Spleen (tissue), 7 donors: ENCODE results near the gene TXNRD2.
"Not testable (repeated sequence)": the region's sequence is repeated elsewhere in the genome, so short reads cannot be mapped to it uniquely, and the experiment has no call there.

Experiments used
- CTCF ChIP-seq, 11 experiments: fragments of 200-600 bp in 7 of 11; fragments of 450-650 bp in 4 of 11; sonication (generic) in 4 of 11; IDR thresholded peaks in 8 of 11; conservative IDR thresholded peaks in 3 of 11; 1 replicate in 7 of 11; 2 replicates in 4 of 11; pipeline versions ENCODE4 v1.4.0 to v1.8.0; 2016 to 2021; ENCODE audit warnings: antibody characterized with exemption in 11 of 11, inconsistent platforms in 4 of 11, mild to moderate bottlenecking in 1 of 11
- POLR2A ChIP-seq, 3 donors: fragments of 450-650 bp; IDR thresholded peaks; one replicate each; pipeline ENCODE4 v1.5.1; 2017; ENCODE audit warnings: antibody characterized with exemption in 3 of 3, mild to moderate bottlenecking in 1 of 3
- donor health status: DM: no; HTN: no; CAD: no; lungs with moderate emphysema.
- donor health status: DM: no; HTN: no; CAD: no.
- donor health status: DM: no; HTN: no; CAD: no.

- not testable (repeated sequence) for TF ChIP-seq CTCF (IDR thresholded peaks at IDR 0.05 in 8 of 11, conservative IDR thresholded peaks at IDR 0.05 in 3 of 11); POLR2A (IDR thresholded peaks at IDR 0.05)
Observed at GRCh38 chr22:19906864-19907263, 34.8 kb downstream of the TXNRD2 start.
